HT-29 (cell line): ENCODE data around the gene EFNB3. TPM values are rescaled to one million over a fixed set of nuclear protein-coding genes. Genes with fewer than 3 reads are reported as not detected.

Source experiments
- total RNA-seq: library from RNA; depleted of rRNA; stranded (reverse); fragments of >200 nt; shearing (Covaris generic); gene quantifications from 2 replicates; pipeline ENCODE4 v1.2.3, GENCODE V29; 2014; rRNA removed

The EFNB3 gene
- total RNA-seq, 1 experiment from 2014 or later, result not detected

Other genes starting within 250 kb of the EFNB3 start
- 8.4 and 10.0 TPM in 2 replicates for gene ZBTB4, start 225.6 kb upstream of the EFNB3 start, total RNA-seq
- gene SLC35G6, start 223.8 kb upstream of the EFNB3 start, total RNA-seq, result 0.28 TPM in 1 of 2 replicates, not detected in the other
- 26.0 and 58.6 TPM in 2 replicates for gene POLR2A, start 220.8 kb upstream of the EFNB3 start, total RNA-seq
- not detected in 2 replicates for gene TNFSF12, start 156.1 kb upstream of the EFNB3 start, total RNA-seq
- 15.6 and 19.1 TPM in 2 replicates for gene TNFSF13, start 146.5 kb upstream of the EFNB3 start, total RNA-seq
- 73.2 and 74.3 TPM in 2 replicates for gene SENP3, start 143.3 kb upstream of the EFNB3 start, total RNA-seq
- gene CD68, start 125.6 kb upstream of the EFNB3 start, total RNA-seq, result 4.0 and 6.6 TPM in 2 replicates
- 79.8 and 81.4 TPM in 2 replicates for gene MPDU1, start 121.3 kb upstream of the EFNB3 start, total RNA-seq
- gene SOX15, start 115.1 kb upstream of the EFNB3 start, total RNA-seq, result 0.70 TPM in 1 of 2 replicates, not detected in the other
- gene FXR2, start 90.3 kb upstream of the EFNB3 start, total RNA-seq, result 23.8 and 30.3 TPM in 2 replicates
- gene SAT2, start 77.4 kb upstream of the EFNB3 start, total RNA-seq, result 3.2 and 5.4 TPM in 2 replicates
- 0.13 TPM in 1 of 2 replicates, not detected in the other for gene SHBG, start 75.1 kb upstream of the EFNB3 start, total RNA-seq
- gene ATP1B2, start 54.3 kb upstream of the EFNB3 start, total RNA-seq, result not detected in 2 replicates
- 57.1 and 61.0 TPM in 2 replicates for gene TP53, start 17.7 kb upstream of the EFNB3 start, total RNA-seq
- 18.5 and 23.0 TPM in 2 replicates for gene WRAP53, start 16.7 kb upstream of the EFNB3 start, total RNA-seq
- 0.21 TPM in 1 of 2 replicates, not detected in the other for gene DNAH2, start 12.5 kb downstream of the EFNB3 start, total RNA-seq
- 5.3 and 17.6 TPM in 2 replicates for gene KDM6B, start 129.0 kb downstream of the EFNB3 start, total RNA-seq
- gene TMEM88, start 149.9 kb downstream of the EFNB3 start, total RNA-seq, result 0.43 and 0.50 TPM in 2 replicates
- 71.8 and 89.4 TPM in 2 replicates for gene NAA38, start 152.4 kb downstream of the EFNB3 start, total RNA-seq
- 8.4 and 10.7 TPM in 2 replicates for gene CYB5D1, start 152.8 kb downstream of the EFNB3 start, total RNA-seq
- 52.8 and 54.3 TPM in 2 replicates for gene CHD3, start 183.6 kb downstream of the EFNB3 start, total RNA-seq
- 0.81 and 1.1 TPM in 2 replicates for gene RNF227, start 211.1 kb downstream of the EFNB3 start, total RNA-seq
- 0.74 and 1.4 TPM in 2 replicates for gene KCNAB3, start 224.7 kb downstream of the EFNB3 start, total RNA-seq
- 22.0 and 24.5 TPM in 2 replicates for gene TRAPPC1, start 226.7 kb downstream of the EFNB3 start, total RNA-seq
- 17.3 and 24.4 TPM in 2 replicates for gene CNTROB, start 227.0 kb downstream of the EFNB3 start, total RNA-seq